ENCODE measurements around the gene B4GAT1.

Gene B4GAT1

GRCh38 chr11:66315921-66316811 is 31.3 kb downstream of the B4GAT1 start:
- TF ChIP-seq, protein P1, sequence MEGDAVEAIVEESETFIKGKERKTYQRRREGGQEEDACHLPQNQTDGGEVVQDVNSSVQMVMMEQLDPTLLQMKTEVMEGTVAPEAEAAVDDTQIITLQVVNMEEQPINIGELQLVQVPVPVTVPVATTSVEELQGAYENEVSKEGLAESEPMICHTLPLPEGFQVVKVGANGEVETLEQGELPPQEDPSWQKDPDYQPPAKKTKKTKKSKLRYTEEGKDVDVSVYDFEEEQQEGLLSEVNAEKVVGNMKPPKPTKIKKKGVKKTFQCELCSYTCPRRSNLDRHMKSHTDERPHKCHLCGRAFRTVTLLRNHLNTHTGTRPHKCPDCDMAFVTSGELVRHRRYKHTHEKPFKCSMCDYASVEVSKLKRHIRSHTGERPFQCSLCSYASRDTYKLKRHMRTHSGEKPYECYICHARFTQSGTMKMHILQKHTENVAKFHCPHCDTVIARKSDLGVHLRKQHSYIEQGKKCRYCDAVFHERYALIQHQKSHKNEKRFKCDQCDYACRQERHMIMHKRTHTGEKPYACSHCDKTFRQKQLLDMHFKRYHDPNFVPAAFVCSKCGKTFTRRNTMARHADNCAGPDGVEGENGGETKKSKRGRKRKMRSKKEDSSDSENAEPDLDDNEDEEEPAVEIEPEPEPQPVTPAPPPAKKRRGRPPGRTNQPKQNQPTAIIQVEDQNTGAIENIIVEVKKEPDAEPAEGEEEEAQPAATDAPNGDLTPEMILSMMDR (IDR thresholded peaks at IDR 0.05) = no peak

- TF ChIP-seq, protein P1 (IDR thresholded peaks at IDR 0.05) = no peak
Observed at GRCh38 chr11:66315498-66315885, 31.9 kb downstream of the B4GAT1 start.

GRCh38 chr11:66314561-66315497 is 32.6 kb downstream of the B4GAT1 start:
- TF ChIP-seq, protein P1 (IDR thresholded peaks at IDR 0.05) = no peak

DNA sequence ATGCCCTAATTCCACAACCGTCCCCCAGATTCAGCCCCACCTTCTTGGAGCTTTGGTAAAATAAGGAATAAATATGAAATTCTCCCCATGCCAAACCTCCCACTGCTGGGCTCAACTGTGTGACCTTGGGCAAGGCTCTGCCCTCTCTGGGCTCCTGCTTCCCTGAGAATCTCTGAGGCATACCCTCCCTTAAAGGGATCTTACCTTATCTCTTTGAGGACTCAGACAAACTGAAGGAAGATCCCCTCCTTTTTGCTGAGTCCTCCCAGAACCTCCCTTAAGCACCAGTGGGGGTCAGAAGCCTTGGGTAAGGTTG is 33.3 kb downstream of the B4GAT1 start:
- TF ChIP-seq, protein P1 (IDR thresholded peaks at IDR 0.05) = no peak

DNA sequence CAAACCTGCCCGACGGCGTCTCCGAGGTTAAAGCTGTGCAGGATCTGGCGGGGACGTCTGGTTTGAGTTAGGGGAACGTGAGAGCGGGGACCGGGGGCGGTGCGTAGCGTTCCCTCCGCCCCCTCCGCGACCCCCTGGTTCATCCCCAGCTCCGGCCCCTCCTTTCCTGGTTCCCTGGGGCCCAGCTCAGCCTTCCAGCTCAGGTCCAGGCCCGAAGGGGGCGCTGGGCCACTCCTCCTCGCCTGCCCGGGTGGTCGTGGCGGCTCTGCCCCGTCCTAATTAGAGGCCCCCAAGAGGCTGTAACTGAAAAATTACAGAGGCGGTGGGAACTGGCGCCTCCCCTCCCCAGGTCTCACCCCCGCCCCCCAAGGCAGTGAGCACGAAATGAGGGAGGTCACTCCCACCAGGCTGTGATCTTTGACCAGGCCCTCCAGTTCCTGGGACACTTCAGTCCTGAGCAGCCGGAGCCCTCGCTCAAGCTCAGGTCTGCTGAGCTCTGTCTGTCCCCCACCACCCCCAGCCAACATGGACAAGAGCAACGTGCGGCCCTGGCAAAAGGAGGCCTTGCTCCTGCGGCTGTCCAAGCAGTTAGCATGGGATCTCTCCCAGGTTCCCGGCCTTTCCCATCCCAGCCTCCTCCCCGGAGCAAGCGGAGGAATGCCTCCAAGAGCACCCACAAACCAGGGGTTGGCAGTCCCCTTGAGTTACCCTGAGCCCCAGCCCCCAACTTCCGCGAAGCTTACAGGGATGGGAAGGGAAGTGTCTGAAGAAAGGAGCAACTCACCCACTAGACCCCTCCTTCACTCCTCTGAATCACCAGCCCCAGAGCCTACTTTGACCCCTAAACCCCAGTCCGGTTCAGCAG is 33.9 kb downstream of the B4GAT1 start:
- TF ChIP-seq, protein P1 (IDR thresholded peaks at IDR 0.05) = no peak

DNA sequence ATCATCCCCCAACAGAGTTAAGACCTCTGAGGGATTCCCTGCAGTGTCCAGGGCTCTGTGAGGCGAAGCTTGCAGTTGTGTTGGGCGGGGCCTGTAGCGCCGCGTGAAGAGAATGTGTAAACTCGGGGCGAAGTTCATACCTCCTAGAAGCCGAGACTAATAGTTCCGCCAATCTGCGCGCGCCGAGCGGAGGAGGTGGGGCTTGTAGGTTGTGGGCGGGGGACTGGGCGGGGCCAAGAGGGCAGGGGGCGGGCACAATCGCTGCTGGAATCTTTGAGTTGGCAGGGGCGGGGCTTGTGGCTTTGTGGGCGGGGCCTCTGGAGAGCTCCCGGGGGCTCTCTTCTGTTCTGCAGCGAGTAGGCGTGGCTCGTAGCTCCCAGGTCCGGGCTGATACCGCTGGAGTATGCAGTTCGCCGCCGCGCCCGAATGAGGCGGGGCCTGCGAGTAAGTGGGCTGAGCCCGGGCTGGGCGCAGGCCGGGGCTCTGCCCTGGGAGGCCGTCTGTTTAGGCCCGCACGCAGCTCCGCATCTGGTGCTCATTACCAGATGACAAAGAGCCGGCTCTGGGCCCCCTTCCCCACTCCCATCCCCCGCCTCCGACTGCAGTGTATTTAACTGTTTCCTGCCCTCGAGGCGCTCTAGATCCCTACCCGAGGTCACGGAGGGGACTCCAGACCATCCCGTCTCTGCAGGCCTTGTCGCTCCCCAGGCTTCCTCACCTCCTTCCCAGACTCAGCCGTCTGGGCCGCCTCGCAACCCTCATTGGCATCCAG is 34.7 kb downstream of the B4GAT1 start:
- TF ChIP-seq, protein P1 (IDR thresholded peaks at IDR 0.05) = no peak
